Measurements from ENCODE around the gene IRGQ. TPM values are rescaled to one million over a fixed set of nuclear protein-coding genes. Genes with fewer than 3 reads are reported as not detected.

The IRGQ gene
- total RNA-seq, 1 experiment from 2014 or later = 24.1 TPM

- no CpG with 5 or more reads among the region's 2 CpGs for WGBS (ENCODE audit: extremely low coverage, insufficient read length, low lambda C conversion rate)
- no peak overlapping the region for H3K27ac Mint-ChIP-seq
- peaks cover 70% of the 10 kb centered on the region for H3K27me3 Mint-ChIP-seq (ENCODE audit: low read depth)
These were observed 45.4 kb upstream of the IRGQ start for GRCh38 chr19:43641333-43641732.

More at GRCh38 chr19:43641333-43641732, 45.4 kb upstream of the IRGQ start:
- Histone ChIP-seq H2BK120ac (ENCODE audit: low read depth, low read length, poor library complexity, severe bottlenecking) (no peak overlapping the region), H4K20me1 (ENCODE audit: control insufficient read depth, insufficient read depth, insufficient read length) (no peaks in the 10 kb centered on the region), H3K9ac (ENCODE audit: extremely low read depth, insufficient read length, low read length) (no peak overlapping the region), H2AFZ (ENCODE audit: low read length) (no peak overlapping the region), H3K23ac (ENCODE audit: insufficient read length, low read depth, low read length) (no peak overlapping the region), H3K4ac (ENCODE audit: low read depth, low read length) (no peak overlapping the region), H3K79me2 (ENCODE audit: insufficient read depth, low read length) (no peaks in the 10 kb centered on the region), H3K56ac (ENCODE audit: insufficient read length, low read depth, low read length) (no peak overlapping the region), H4K91ac (ENCODE audit: insufficient read length, low read depth, low read length) (no peak overlapping the region), H3K27me3 (ENCODE audit: insufficient read depth, low read length) (peaks cover 24% of the 10 kb centered on the region; the same call in 1 of the 2 replicates), H3K79me1 (ENCODE audit: insufficient read depth, low read depth, low read length, poor library complexity, severe bottlenecking) (no peaks in the 10 kb centered on the region), H3T11ph (ENCODE audit: low read length) (no peak overlapping the region), H3K4me2 (ENCODE audit: insufficient read depth, insufficient read length, low read length) (no peak overlapping the region), H3K9me3 (ENCODE audit: control insufficient read depth, low read depth, low read length) (no peaks in the 10 kb centered on the region), H3K27ac (ENCODE audit: insufficient read length, low read depth, low read length) (no peak overlapping the region), H4K5ac (ENCODE audit: insufficient read length, low read depth, low read length) (no peak overlapping the region), H2BK5ac (ENCODE audit: insufficient read length, low read length) (no peak overlapping the region), H2AK5ac (ENCODE audit: insufficient read length, low read length) (no peak overlapping the region), H2BK12ac (ENCODE audit: insufficient read length, low read depth, low read length) (no peak overlapping the region), H3K23me2 (ENCODE audit: insufficient read length, low read depth, low read length, poor library complexity, severe bottlenecking) (peaks cover 13% of the 10 kb centered on the region), H2BK20ac (ENCODE audit: low read depth, low read length, poor library complexity, severe bottlenecking) (no peak overlapping the region), H2BK15ac (ENCODE audit: low read depth, low read length) (no peak overlapping the region), H4K8ac (replicated peaks; ENCODE audit: insufficient read length, low read depth, low read length) (no peak overlapping the region), H3K18ac (ENCODE audit: insufficient read length, low read depth, low read length) (no peak overlapping the region), H3K14ac (ENCODE audit: insufficient read depth, low read length) (no peak overlapping the region), H3K4me1 (ENCODE audit: insufficient read depth, low read length) (peaks cover 2% of the 10 kb centered on the region; the same call in 1 of the 2 replicates)
- Mint-ChIP-seq H3K4me1 (peaks cover 12 to 29% of the 10 kb centered on the region in 2 experiments), H3K36me3 (ENCODE audit: insufficient read depth in 1 of 3, low read depth in 3 of 3) (peaks cover 2 to 9% (median 5%) of the 10 kb centered on the region in 3 experiments; a peak in 5 of 7 replicates), H3K9me3 (peaks cover 6 to 7% of the 10 kb centered on the region in 2 experiments; a peak in 3 of 5 replicates), H3K4me3 (peak overlapping the region; percentile 54 to 77)
- DNase-seq = no peak
- no peak for TF ChIP-seq CTCF (conservative IDR thresholded peaks at IDR 0.05)
